ENCODE data around the gene MCFD2.
"Not testable (repeated sequence)": the region's sequence is repeated elsewhere in the genome, so short reads cannot be mapped to it uniquely, and the experiment has no call there.

The MCFD2 gene

DNA sequence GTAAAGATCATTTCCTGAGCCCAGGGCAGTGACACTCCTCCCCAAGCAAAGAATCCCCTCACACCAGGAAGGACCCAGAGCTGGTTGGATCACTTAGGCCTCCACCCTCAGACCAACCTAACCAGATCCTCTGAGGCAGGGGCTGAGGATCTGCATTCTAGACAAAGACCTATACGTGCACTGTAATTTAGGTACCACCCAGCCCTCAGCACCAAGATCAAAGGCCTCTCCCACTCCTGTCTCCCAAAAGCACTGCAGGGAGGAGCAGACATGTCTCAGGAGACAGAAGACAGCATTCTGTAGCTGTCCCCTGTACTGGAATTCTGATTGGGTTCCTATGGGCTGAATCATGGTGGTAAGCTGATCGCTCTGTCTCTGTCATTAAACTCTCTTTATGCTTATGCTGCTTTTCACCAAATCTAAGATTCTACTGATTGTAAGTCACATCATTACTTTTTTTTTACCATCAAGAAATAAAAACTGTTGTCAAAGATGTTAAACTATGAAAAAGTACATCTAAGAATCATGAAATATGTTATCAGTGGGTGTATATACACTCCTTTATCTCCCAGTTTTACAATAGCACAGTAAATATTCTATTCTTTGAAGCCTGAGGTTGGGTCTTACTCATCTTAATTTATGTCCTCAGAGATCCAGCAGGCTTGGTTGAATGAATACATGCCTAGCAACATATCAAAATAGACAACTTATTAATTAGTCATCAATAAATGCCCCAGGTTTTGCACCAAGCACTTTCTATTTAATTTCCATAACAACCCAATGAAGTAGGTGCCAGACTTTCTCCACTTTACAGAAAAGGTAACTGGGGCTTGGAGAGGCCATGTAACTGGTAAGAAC, 28.3 kb downstream of the MCFD2 start:
- no peak overlapping the region for H3K9ac ChIP-seq (ENCODE audit: insufficient read length)
- no peaks in the 10 kb centered on the region for H3K9me3 ChIP-seq (ENCODE audit: low read depth, low read length)
- H3K36me3 ChIP-seq (ENCODE audit: insufficient read depth, low read length), result no peaks in the 10 kb centered on the region
- TF ChIP-seq FOXP2 (optimal IDR thresholded peaks at IDR 0.05; ENCODE audit: control extremely low read depth, extremely low read length, insufficient read depth) (no peak), EZH2 (IDR thresholded peaks at IDR 0.05) (no peak), POLR2AphosphoS5 (IDR thresholded peaks at IDR 0.05; ENCODE audit: borderline replicate concordance, low read depth, low read length) (no peak)
- H3K4me3 ChIP-seq, result no peak overlapping the region
- no peak overlapping the region for H3K27ac ChIP-seq
- no peak for DNase-seq (ENCODE audit: low read depth, low spot score)

DNA sequence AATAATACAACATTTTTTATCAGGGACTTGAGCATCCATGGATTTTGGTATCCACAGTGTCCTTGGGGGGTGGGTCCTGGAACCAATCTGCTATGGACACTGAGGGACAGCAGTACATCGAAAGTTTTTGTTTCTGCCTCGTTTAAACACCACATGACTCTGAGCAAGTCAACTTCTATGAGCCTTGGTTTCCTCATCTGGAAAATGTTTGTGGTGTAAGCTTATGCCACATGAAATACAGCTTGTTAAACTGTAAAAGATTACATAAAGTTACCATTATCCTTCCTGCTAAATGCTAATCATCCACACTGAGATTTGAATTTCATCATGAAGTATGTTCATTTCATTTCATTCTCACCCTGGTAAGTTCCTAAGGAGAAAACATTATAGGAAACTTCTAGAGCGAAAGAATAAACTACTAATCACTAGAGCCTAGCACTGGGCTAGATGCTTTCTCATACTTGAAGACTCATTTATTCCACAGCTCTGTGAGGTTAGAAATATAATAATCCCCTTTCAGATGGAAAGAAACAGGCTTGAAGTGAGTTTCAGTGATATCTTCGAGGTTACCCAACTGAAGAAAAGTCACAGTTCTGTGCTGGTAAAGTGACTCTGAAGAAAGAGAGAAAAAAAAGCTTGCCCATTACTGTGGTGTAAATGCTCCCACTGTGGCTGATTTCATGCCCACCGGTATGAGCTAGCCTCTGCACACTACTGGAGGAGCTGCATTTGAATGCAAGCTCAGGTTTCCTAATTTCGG, 29.2 kb downstream of the MCFD2 start:
- Histone ChIP-seq H3K36me3 (ENCODE audit: insufficient read depth, low read length) (no peaks in the 10 kb centered on the region), H3K9me3 (ENCODE audit: low read depth, low read length) (no peaks in the 10 kb centered on the region), H3K4me3 (no peak overlapping the region), H3K9ac (ENCODE audit: insufficient read length) (no peak overlapping the region), H3K27ac (no peak overlapping the region)
- DNase-seq (ENCODE audit: low read depth, low spot score), result no peak
- TF ChIP-seq POLR2AphosphoS5 (IDR thresholded peaks at IDR 0.05; ENCODE audit: borderline replicate concordance, low read depth, low read length), result no peak

DNA sequence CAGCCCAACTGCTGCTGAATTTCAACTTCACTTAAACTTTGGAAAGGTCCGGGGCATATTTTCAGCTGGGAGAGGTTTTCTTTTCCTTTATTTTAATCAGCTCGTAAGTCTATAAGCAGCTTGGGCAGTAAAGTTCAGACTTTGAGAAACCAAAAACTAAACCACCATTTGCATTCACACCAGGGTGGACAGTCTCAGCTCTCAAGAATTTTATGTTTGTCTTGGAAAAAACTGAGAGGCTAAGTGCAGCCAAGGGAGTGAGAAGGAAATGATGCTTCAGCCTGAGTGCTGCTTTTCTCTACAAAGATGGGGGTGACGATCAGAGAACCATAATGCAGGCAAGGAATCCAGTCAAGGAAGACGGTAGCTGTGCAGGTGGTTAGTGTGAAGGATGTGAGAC, 30.2 kb downstream of the MCFD2 start:
- DNase-seq (ENCODE audit: low read depth, low spot score), result no peak

DNA sequence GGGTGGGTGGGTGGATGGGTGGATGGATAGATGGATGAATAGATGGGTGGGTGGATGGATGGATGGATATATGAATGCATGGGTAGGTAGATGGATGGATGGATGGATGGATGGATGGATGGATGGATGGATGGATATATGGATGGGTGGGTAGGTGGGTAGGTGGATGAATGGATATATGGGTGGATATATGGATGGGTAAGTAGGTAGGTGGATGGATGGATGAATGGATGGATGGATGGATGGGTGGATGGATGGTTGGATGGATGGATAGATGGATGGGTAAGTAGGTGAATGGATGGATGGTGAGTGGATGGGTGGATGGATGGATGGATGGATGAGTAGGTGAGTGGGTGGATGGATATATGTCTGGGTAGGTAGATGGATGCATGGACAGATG, 36.1 kb downstream of the MCFD2 start:
- H3K4me3 ChIP-seq, result no peak overlapping the region
- H3K9me3 ChIP-seq (ENCODE audit: low read depth, low read length), result no peaks in the 10 kb centered on the region
- no peak overlapping the region for H3K9ac ChIP-seq (ENCODE audit: insufficient read length)
- DNase-seq (ENCODE audit: low read depth, low spot score), result no peak
- no peaks in the 10 kb centered on the region for H3K36me3 ChIP-seq (ENCODE audit: insufficient read depth, low read length)
- no peak overlapping the region for H3K27ac ChIP-seq
- TF ChIP-seq EZH2 (IDR thresholded peaks at IDR 0.05), result no peak
- TF ChIP-seq POLR2AphosphoS5 (IDR thresholded peaks at IDR 0.05; ENCODE audit: borderline replicate concordance, low read depth, low read length), result no peak
- no peak for TF ChIP-seq FOXP2 (optimal IDR thresholded peaks at IDR 0.05; ENCODE audit: control extremely low read depth, extremely low read length, insufficient read depth)

More for the DNA sequence above, 30.2 kb downstream of the MCFD2 start:
- H3K9ac ChIP-seq (ENCODE audit: insufficient read length), result no peak overlapping the region
- no peaks in the 10 kb centered on the region for H3K36me3 ChIP-seq (ENCODE audit: insufficient read depth, low read length)
- no peak for TF ChIP-seq EZH2 (IDR thresholded peaks at IDR 0.05)
- H3K9me3 ChIP-seq (ENCODE audit: low read depth, low read length), result no peaks in the 10 kb centered on the region
- no peak overlapping the region for H3K27ac ChIP-seq
- H3K4me3 ChIP-seq, result no peak overlapping the region

DNA sequence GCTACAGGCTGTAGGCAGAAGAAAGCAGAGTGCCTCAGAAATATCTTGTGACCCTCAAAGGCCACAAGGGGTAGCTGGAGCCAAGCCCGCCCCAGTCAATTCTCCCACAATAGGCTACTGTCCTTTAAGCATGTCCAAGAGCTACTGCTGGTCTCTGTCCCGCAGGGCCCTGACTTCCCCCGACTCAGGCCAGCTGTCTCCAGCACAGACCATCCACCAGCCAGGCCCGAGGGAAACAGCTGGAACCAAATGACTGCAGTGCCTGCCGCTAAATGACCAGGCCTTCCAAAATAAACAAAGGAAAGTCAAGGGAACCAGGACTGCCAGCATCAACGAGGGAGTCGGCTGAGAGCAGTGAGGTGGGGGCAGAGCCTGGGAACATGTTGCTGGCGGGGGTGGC, 36.7 kb downstream of the MCFD2 start:
- H3K9ac ChIP-seq (ENCODE audit: insufficient read length), result no peak overlapping the region
- H3K4me3 ChIP-seq, result no peak overlapping the region
- no peak overlapping the region for H3K27ac ChIP-seq
- H3K9me3 ChIP-seq (ENCODE audit: low read depth, low read length), result no peaks in the 10 kb centered on the region
- no peak for DNase-seq (ENCODE audit: low read depth, low spot score)
- H3K36me3 ChIP-seq (ENCODE audit: insufficient read depth, low read length), result no peaks in the 10 kb centered on the region
- no peak for TF ChIP-seq FOXP2 (optimal IDR thresholded peaks at IDR 0.05; ENCODE audit: control extremely low read depth, extremely low read length, insufficient read depth)
- TF ChIP-seq POLR2AphosphoS5 (IDR thresholded peaks at IDR 0.05; ENCODE audit: borderline replicate concordance, low read depth, low read length), result no peak
- no peak for TF ChIP-seq EZH2 (IDR thresholded peaks at IDR 0.05)

DNA sequence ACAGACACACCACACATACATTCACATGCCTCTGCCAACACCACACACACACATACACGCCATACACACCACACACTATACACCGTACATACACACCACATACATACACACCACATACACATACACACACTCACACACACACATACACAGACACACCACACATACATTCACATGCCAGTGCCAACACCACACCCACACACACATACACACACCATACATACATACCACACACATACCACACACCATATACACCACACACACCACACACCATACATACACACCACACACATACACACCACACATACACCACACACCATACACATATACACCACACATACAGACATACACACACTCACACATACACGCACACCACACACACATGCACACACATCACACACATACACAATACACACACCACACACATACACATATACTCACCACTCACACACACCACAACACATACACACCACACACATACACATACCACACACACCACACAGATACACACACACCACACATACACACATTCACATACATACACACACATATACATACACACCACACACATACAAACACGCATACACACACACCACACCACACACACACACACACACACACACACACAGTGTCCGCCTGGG, 37.2 kb downstream of the MCFD2 start:
- no peak for TF ChIP-seq EZH2 (IDR thresholded peaks at IDR 0.05)
- no peak for TF ChIP-seq FOXP2 (optimal IDR thresholded peaks at IDR 0.05; ENCODE audit: control extremely low read depth, extremely low read length, insufficient read depth)
- no peak for TF ChIP-seq POLR2AphosphoS5 (IDR thresholded peaks at IDR 0.05; ENCODE audit: borderline replicate concordance, low read depth, low read length)
- Histone ChIP-seq H3K27ac (no peak overlapping the region), H3K9ac (ENCODE audit: insufficient read length) (no peak overlapping the region), H3K36me3 (ENCODE audit: insufficient read depth, low read length) (no peaks in the 10 kb centered on the region), H3K9me3 (ENCODE audit: low read depth, low read length) (no peaks in the 10 kb centered on the region), H3K4me3 (no peak overlapping the region)
- no peak for DNase-seq (ENCODE audit: low read depth, low spot score)

DNA sequence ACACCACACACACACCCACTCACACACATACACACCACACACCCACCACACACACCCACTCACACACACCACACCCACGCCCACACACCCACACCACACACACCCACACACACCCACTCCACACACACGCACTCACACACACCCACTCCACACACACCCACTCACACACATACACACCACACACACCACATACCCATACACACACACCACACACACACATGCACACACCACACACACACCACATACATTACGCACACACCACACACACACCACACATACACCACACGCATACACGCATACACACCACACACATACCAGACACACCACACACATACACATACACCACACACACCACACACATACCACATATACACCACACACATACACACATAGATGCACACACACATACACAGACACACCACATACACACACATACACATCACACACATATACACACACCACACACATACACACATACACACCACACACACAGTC, 37.9 kb downstream of the MCFD2 start:
- no peaks in the 10 kb centered on the region for H3K9me3 ChIP-seq (ENCODE audit: low read depth, low read length)
- no peak overlapping the region for H3K9ac ChIP-seq (ENCODE audit: insufficient read length)
- H3K36me3 ChIP-seq (ENCODE audit: insufficient read depth, low read length), result no peaks in the 10 kb centered on the region
- H3K27ac ChIP-seq, result no peak overlapping the region
- no peak overlapping the region for H3K4me3 ChIP-seq
- no peak for DNase-seq (ENCODE audit: low read depth, low spot score)
- TF ChIP-seq FOXP2 (optimal IDR thresholded peaks at IDR 0.05; ENCODE audit: control extremely low read depth, extremely low read length, insufficient read depth) (no peak), POLR2AphosphoS5 (IDR thresholded peaks at IDR 0.05; ENCODE audit: borderline replicate concordance, low read depth, low read length) (no peak), EZH2 (IDR thresholded peaks at IDR 0.05) (no peak)

DNA sequence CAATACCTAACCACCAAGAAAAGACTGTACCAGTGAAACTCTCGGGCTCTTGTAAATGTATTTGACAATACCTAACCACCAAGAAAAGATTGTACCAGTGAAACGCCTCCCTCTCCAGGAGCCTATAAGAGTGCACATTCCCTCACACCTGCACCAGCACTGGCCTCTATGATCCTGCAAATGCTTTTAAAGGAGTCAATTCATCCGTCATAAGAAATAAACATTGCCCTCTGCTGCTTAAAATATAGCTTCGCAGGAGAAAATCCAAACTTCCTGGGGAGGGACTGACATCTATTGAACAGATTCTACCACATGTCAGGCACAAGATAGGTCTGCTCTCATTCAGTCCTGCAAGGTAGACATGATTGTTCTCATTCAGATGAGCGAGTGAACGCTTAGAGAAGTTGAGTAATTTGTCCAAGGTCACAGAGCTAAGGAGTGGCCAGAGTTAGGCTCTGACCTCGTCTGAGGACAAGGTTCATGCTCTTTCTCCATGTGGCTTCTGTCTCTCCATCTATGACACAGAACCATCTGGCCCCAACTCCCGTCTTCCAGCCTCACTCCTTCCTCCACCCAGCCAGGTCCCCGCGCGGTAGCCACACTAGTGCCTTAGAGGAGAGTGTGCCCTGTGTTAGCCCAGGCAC, 38.7 kb downstream of the MCFD2 start:
- peak; percentile 32 for DNase-seq (ENCODE audit: low read depth, low spot score)
- Histone ChIP-seq H3K9me3 (ENCODE audit: low read depth, low read length) (no peaks in the 10 kb centered on the region), H3K27ac (no peak overlapping the region), H3K36me3 (ENCODE audit: insufficient read depth, low read length) (no peaks in the 10 kb centered on the region), H3K4me3 (no peak overlapping the region), H3K9ac (ENCODE audit: insufficient read length) (no peak overlapping the region)
- TF ChIP-seq POLR2AphosphoS5 (IDR thresholded peaks at IDR 0.05; ENCODE audit: borderline replicate concordance, low read depth, low read length) (no peak), FOXP2 (optimal IDR thresholded peaks at IDR 0.05; ENCODE audit: control extremely low read depth, extremely low read length, insufficient read depth) (no peak), EZH2 (IDR thresholded peaks at IDR 0.05) (no peak)

DNA sequence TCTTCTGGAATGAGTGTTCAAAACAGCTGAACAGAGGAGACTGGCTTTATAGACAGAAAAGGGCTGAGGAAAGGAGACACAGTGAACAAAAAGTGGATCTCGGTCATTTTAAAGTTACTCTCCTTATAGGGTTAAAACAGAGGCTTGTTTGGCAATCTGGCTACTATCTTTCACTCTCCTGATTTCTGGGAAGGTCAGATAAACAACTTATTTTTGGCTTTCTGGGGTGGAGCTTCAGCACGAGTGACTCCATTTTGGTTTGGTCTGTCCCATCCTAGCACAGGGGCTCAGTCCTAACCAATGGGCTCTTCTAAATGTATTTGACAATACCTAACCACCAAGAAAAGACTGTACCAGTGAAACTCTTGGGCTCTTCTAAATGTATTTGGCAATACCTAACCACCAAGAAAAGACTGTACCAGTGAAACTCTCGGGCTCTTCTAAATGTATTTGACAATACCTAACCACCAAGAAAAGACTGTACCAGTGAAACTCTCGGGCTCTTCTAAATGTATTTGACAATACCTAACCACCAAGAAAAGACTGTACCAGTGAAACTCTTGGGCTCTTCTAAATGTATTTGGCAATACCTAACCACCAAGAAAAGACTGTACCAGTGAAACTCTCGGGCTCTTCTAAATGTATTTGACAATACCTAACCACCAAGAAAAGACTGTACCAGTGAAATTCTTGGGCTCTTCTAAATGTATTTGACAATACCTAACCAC, 39.5 kb downstream of the MCFD2 start:
- not testable (repeated sequence) for H3K9ac ChIP-seq (ENCODE audit: insufficient read length); H3K27ac ChIP-seq; DNase-seq (ENCODE audit: low read depth, low spot score); H3K4me3 ChIP-seq; H3K36me3 ChIP-seq (ENCODE audit: insufficient read depth, low read length); H3K9me3 ChIP-seq (ENCODE audit: low read depth, low read length)
